Vagina (tissue), 2 donors: Measurements from ENCODE around the gene KRTAP10-3.

Source experiments
- CTCF ChIP-seq, 3 experiments: fragments of 450-650 bp in 2 of 3; fragments of 200-600 bp in 1 of 3; sonication (generic) in 1 of 3; IDR thresholded peaks; one replicate each; pipeline ENCODE4 v1.5.1; 2017 to 2019; ENCODE audit warnings: antibody characterized with exemption in 3 of 3, mild to moderate bottlenecking in 2 of 3, moderate library complexity in 2 of 3
- POLR2A ChIP-seq, 2 donors: fragments of 450-650 bp; IDR thresholded peaks; one replicate each; pipeline ENCODE4 v1.6.1; 2017; ENCODE audit warnings: antibody characterized with exemption in 2 of 2, mild to moderate bottlenecking in 2 of 2, moderate library complexity in 2 of 2
- POLR2AphosphoS5 ChIP-seq, 2 donors: sonication (generic); formaldehyde crosslinking; IDR thresholded peaks; one replicate each; pipeline ENCODE4 v1.9.0; 2017; ENCODE audit warnings: antibody characterized with exemption in 2 of 2, mild to moderate bottlenecking in 2 of 2, low read depth in 1 of 2; ENCODE audit not compliant: insufficient read depth in 1 of 2

- TF ChIP-seq CTCF (IDR thresholded peaks at IDR 0.05) = no peak
- TF ChIP-seq POLR2A (IDR thresholded peaks at IDR 0.05) = no peak
- TF ChIP-seq POLR2AphosphoS5 (IDR thresholded peaks at IDR 0.05; ENCODE audit: insufficient read depth in 1 of 2, low read depth in 1 of 2) = no peak
Measured at GRCh38 chr21:44589094-44589493, 30.5 kb upstream of the KRTAP10-3 start.
